NCI-H2029 treated with DMSO at 0.1 percent for 48 hours (cell line): ENCODE measurements around the gene COG5.
"Not testable (repeated sequence)": the region's sequence is repeated elsewhere in the genome, so short reads cannot be mapped to it uniquely, and the experiment has no call there.

Experiments
- DNase-seq: peaks from one replicate; lab custom pipeline; 2025; lab: John Stamatoyannopoulos, UW

Gene COG5

GRCh38 chr7:107579885-107580715 lies 16.4 kb upstream of the COG5 start, which contains the start of gene BCAP29:
Gene BCAP29, plus strand, starts transcription at chr7:107580246. Its CDS starts 527 bp downstream, at chr7:107580773.
- peak; percentile 17 for DNase-seq

GRCh38 chr7:107579554-107579884 lies 15.8 kb upstream of the COG5 start:
- no peak for DNase-seq

DNA sequence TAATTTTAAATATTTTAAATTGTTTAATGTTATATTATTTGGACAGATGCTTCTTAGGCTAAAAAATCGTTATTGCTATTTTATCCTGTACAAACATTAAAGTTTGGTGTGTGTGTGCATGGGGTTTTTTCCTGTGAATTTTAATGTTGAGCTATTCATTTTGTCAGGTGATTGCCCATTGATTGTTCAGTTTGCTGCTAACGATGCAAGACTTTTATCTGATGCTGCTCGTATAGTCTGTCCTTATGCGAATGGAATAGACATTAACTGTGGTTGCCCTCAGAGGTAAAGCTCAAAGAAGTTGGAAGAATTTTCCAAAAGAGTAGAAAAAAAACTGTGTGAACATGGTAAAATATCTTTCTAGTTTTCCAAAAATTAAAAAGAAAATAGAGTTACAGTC lies 9.8 kb upstream of the COG5 start:
- no peak for DNase-seq

DNA sequence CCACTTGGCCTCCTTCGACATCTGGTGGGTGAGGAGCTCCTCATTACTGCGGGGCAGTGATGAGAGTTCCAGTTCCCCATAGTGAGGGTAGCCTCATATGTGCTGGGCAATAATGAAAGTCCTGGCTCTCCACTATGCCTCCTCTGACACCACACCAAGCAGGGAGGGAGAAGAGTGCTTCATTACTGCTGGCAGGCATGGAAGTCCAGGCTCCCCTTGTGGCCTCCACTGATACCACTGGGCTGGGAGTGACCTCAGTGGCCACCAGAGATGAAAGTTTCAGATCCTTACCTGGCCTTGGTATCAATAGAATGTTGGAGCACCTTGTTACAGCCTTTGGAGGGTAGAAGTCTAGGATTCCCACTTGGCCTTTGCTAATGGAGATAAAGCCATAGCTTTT lies 6.6 kb upstream of the COG5 start:
- DNase-seq, result no peak

- no peak for DNase-seq
Observed at GRCh38 chr7:107564553-107565298, 1.0 kb upstream of the COG5 start.

DNA sequence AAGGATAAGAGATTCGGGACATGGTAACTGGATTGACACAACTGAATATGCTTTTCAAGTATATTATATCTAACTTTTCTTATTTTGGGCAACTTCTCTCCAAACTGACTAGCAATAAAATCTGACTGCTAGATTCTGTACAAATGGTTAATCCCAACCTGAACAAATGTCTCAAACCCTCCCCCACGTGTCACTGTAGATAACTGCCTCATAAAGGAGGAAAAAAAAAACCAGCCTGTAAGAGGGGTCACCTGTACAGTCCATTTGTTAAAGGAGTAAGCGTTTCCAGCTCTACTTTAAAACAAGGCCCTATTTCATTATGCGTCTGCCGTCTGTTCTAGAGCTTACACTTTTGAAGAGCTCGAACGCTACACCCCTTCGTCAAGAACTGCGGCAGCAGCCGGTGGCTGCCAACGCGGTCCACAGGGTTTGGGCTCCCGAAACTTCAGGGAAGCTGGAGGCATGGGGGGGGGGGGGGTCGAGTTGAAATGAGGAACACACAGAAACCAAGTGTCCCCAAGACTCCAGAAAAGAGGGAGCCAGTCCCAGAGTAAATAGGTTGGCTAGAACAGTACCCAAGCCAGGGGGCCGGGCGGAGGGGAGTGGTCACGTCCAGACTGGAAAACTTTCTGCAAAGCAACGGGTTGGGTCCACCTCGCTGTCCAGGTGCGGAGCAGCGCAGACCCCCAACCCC lies 492 bp downstream of the COG5 start:
- DNase-seq, result no peak

GRCh38 chr7:107560898-107561516 lies 2.7 kb downstream of the COG5 start:
- DNase-seq, result no peak

DNA sequence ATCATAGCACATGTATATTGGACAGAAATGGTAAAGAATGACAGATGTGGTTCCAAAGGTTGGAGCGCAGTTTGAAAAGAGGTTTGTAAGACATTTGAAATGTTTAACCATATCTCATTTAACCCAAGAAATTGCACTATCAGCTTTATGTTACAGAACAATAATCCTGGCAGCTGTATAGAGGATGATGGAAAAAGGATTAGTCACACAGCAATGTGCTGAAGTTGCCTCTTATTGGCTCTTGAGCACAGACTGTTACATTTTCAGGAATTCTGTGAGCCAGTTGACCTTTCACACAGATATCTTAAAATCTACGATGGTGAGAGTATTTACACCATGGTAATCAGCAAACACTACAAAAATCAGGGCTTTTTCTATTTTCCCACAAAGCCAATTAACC lies 3.9 kb downstream of the COG5 start:
- no peak for DNase-seq

GRCh38 chr7:107555893-107556292 lies 7.8 kb downstream of the COG5 start:
- DNase-seq, result no peak

DNA sequence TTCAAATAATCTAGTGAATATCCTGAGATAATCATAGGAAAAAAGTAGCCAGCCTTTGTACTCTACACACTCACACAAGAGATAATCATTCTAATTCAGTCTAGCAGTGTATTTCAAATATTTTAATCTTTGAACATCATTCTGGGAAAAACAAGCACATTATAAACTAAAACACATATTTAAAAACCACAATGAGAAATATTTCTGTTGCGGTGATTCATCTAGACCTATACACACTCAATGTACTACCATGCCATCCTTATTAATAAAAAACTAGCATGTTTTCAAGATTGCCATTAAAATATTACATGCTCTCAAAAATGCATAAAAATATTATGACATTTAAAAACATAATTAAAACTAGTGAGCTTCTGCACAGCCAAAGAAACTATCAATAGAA lies 11.8 kb downstream of the COG5 start:
- no peak for DNase-seq

- no peak for DNase-seq
Observed at GRCh38 chr7:107544848-107545591, 18.7 kb downstream of the COG5 start.

- DNase-seq, result no peak
Observed at GRCh38 chr7:107543338-107543993, 20.3 kb downstream of the COG5 start.

GRCh38 chr7:107538001-107538400 lies 25.7 kb downstream of the COG5 start:
- peak; percentile 41 for DNase-seq

- not testable (repeated sequence) for DNase-seq
Observed at GRCh38 chr7:107537228-107537627, 26.5 kb downstream of the COG5 start.

DNA sequence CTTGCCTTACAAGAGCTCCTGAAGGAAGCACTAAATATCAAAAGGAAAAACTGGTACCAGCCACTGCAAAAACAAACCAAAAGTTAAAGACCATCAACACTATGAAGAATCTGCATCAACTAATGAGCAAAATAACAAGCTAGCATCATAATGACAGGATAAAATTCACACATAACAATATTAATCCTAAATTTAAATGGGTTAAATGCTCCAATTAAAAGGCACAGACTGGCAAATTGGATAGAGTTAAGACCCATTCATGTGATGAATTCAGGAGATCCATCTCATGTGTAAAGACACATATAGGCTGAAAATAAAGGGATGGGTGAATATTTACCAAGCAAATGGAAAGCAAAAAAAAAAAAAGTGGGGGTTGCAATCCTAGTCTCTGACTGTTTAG lies 29.6 kb downstream of the COG5 start:
- DNase-seq, result no peak

GRCh38 chr7:107530751-107531150 lies 33.0 kb downstream of the COG5 start:
- DNase-seq, result no peak

- DNase-seq, result no peak
Observed at GRCh38 chr7:107528461-107528860, 35.3 kb downstream of the COG5 start.

DNA sequence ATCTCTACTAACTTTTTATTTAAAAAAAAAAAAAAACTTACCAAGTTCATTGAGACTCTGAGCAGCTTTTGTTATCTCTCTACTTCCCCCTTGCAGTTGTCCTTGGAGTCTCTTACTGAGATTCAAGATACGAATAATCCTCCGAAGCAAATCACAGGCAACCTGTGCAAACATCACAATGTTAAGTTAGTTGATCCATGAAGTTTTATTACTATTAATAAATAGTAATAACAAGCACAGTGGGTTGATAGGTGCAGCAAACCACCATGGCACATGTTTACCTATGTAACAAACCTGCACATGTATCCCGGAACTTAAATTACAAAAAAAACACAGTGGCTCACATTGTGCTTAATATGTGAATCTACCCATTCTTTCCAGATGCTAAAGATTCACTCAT lies 36.5 kb downstream of the COG5 start:
- DNase-seq, result no peak

- DNase-seq, result no peak
Observed at GRCh38 chr7:107526672-107527071, 37.0 kb downstream of the COG5 start.

GRCh38 chr7:107506674-107507339 lies 56.9 kb downstream of the COG5 start:
- peak; percentile 59 for DNase-seq
